Stimulated activated naive CD8-positive, alpha-beta T cell treated with anti-CD3 and anti-CD28 coated beads, Interleukin-15, amount 100 ng/mL, for 72 hours (primary cell): ENCODE measurements around the gene DGUOK.

ENCODE experiments used
- ATAC-seq: fragments of 150-1000 bp; cut with Tn5 transposase; 2 replicates; pipeline ENCODE4 v1.10.0; 2021; ENCODE audit warnings: mild to moderate bottlenecking, moderate library complexity
- DNase-seq, 2 donors: peaks; one replicate each; pipeline ENCODE4 v3.0.0; 2021 to 2022
- H3K27ac Mint-ChIP-seq, 2 donors: one replicate each; pipeline ENCODE4 v1.8.0; 2022; ENCODE audit warnings: mild to moderate bottlenecking in 2 of 2, mixed read lengths in 2 of 2, moderate library complexity in 2 of 2
- H3K27me3 Mint-ChIP-seq: one replicate; pipeline ENCODE4 v1.8.0; 2022; ENCODE audit warnings: mixed read lengths
- H3K4me1 Mint-ChIP-seq: one replicate; pipeline ENCODE4 v1.8.0; 2022; ENCODE audit warnings: mild to moderate bottlenecking, mixed read lengths
- H3K4me3 Mint-ChIP-seq, 2 donors: one replicate each; pipeline ENCODE4 v1.8.0; 2022; ENCODE audit warnings: mild to moderate bottlenecking in 2 of 2, mixed read lengths in 2 of 2, moderate library complexity in 1 of 2
- H3K9me3 Mint-ChIP-seq, 2 donors: one replicate each; pipeline ENCODE4 v1.8.0; 2022; ENCODE audit warnings: mixed read lengths in 2 of 2

Gene DGUOK

DNA sequence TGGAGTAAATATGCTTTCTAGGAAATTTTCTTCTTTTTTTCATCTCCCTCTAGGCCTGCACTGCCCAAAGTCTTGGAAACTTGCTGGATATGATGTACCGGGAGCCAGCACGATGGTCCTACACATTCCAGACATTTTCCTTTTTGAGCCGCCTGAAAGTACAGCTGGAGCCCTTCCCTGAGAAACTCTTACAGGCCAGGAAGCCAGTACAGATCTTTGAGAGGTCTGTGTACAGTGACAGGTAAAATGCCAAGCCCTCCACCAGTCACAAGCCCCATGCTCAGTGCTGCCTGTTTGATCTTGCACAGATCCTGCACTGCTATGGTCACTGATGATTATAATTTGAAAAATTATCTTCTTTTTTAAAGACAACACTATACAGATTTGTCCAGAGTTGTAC is 20.0 kb downstream of the DGUOK start:
- Mint-ChIP-seq H3K9me3 (no peaks in the 10 kb centered on the region), H3K4me3 (no peak overlapping the region), H3K27ac (no peak overlapping the region), H3K4me1 (peaks cover 93% of the 10 kb centered on the region), H3K27me3 (no peaks in the 10 kb centered on the region)
- ATAC-seq: no peak
- DNase-seq: no peak

DNA sequence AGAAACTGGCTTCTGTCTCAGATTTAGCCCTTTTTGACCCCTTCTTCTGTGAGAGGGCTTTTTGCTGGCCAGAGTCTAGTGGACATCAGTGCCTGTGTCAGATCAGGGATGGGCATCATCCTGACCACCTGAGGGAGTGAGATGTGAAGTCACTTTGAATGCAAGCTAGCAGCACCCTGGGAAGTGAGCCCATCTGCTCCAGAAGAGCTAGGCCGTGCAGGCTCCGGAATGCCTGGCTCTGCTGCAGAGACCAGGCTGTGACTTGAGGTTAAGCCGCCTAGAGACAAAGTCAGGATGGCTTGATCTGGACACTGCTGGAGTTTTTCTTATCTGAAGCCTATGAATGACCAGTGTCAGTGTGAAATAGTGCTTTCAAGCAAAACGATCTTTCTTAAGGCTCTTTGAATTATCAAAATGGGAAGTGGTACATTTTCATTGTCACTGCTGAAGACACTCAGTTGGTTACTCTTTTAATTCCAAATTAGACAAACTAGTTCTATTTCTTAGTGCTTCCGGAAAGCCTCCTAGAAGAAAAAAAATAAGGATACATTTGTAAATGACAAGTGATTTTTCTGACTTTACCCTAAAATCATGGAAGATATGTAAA is 20.8 kb downstream of the DGUOK start:
- no peak for ATAC-seq
- DNase-seq: no peak
- H3K4me1 Mint-ChIP-seq: peaks cover 93% of the 10 kb centered on the region

DNA sequence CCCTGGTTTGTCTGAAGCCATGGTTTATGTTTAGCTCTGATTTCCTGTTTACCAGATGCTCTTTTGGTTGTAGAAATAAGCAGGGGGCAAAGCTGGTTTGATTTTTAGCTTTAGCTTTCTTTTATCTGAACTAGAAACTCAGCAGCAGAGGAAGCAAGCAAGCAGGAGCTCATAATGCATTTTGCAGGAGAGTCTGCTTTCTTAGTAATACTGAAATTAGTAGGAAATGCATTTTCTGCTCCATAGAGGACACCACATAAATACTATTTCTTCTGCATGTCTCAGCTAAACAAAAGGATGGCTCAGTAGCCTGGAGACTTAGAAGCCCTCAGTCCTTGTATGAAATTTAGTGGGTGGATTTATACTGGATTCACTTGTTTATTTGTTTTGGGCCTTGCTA is 23.1 kb downstream of the DGUOK start:
- DNase-seq (no peak), ATAC-seq (no peak)
- Mint-ChIP-seq H3K4me3 (no peak overlapping the region), H3K4me1 (peaks cover 77% of the 10 kb centered on the region), H3K27me3 (no peaks in the 10 kb centered on the region), H3K27ac (no peak overlapping the region), H3K9me3 (no peaks in the 10 kb centered on the region)

More for the DNA sequence above, 20.8 kb downstream of the DGUOK start:
- Mint-ChIP-seq H3K4me3 (no peak overlapping the region), H3K27me3 (no peaks in the 10 kb centered on the region), H3K9me3 (no peaks in the 10 kb centered on the region), H3K27ac (no peak overlapping the region)

DNA sequence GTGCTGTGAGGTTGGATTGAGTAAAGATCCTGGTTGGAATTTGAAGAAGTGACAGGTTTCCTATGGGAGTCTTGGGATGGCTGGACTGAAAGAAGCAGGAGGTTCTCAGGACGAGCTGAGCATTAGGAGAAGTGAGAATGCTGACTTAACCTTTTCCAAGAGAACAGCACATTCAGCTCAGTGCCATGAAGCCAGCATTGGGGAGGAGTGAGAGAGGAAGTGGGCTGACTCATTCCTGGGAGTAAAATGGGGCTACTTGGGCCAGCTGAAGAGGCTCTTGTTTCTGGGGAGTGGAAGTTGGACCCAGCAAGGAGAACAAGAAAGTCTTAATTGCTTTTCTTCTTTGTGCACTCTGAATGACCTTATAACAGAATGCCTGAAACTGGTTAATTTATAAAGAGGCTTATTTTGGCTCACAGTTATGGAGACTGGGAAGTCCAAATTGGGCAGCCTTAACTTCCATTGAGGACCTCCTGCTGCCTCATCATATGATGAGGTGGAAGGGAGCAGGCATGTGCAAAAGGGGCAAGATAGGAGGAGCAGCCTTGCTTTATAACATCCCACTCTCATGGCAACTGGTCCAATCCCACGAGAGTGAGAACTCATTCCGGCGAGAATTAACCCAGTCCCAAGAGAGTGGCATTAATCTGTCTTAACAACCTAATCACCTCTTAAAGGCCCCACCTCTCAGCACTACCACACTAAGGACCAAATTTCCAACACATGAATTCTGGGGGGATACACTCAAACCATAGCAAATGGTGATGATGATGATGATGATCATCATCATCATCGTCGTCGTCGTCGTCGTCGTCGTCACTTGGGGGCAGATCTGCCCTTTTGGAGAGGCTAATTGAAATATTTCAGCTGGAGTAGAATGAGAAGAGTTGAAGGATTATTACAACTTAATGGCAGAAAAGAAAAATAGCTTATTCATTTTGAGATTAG is 26.1 kb downstream of the DGUOK start:
- no peak for ATAC-seq
- DNase-seq: no peak
- H3K27me3 Mint-ChIP-seq: no peaks in the 10 kb centered on the region
- H3K9me3 Mint-ChIP-seq: no peaks in the 10 kb centered on the region
- peak overlapping the region in 1 of 2 donors; percentile 8 for H3K27ac Mint-ChIP-seq
- no peak overlapping the region for H3K4me3 Mint-ChIP-seq
- H3K4me1 Mint-ChIP-seq: peaks cover 61% of the 10 kb centered on the region

DNA sequence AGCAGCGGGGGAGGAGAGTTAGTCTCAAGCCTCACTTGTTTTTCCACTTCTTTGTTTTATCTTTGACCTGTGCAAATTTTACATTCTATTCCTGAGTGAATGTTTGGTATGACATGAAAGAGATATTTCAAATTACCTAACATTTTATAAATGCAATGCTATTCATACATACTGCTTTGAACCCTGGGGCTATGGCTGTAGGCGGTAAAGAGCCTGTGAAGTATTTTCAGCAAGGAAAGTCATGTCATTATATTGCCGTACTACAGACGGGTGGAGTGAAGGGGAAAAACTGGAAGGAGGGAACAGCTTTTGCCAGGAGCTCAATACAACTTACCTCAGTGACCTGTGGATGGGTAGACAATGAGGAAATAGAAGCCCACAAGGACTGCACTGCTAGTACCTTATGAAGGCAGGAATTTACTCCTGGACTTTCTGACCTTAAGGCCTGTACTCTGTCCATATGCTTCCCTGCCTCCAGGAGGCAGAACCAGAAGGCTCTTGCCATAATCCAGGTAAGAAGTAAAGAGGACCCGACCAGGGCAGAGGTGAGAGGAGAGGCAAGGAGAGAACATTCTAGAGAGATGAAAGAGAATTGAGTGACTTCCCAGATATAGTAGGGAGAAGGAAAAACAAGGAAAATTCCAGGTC is 29.7 kb downstream of the DGUOK start:
- Mint-ChIP-seq H3K27ac (no peak overlapping the region), H3K4me3 (no peak overlapping the region), H3K27me3 (no peaks in the 10 kb centered on the region), H3K4me1 (peaks cover 40% of the 10 kb centered on the region), H3K9me3 (no peaks in the 10 kb centered on the region)
- ATAC-seq (no peak), DNase-seq (no peak)

DNA sequence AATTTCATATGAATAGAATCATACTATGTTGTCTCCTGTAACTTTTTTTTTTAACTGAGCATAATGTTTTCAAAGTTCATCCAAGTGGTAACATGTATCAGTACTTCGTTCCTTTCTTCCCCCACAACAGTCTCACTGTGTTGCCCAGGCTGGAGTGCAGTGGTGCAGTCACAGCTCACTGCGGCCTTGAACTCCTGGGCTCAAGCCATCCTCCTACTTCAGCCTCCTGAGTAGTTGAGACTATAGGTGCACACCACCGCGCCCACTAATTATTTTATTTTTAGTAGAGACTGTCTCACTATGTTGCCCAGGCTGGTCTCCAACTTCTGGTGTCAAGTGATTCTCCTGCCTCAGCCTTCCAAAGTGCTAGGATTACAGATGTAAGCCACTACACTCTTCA is 34.6 kb downstream of the DGUOK start:
- no peak for DNase-seq

DNA sequence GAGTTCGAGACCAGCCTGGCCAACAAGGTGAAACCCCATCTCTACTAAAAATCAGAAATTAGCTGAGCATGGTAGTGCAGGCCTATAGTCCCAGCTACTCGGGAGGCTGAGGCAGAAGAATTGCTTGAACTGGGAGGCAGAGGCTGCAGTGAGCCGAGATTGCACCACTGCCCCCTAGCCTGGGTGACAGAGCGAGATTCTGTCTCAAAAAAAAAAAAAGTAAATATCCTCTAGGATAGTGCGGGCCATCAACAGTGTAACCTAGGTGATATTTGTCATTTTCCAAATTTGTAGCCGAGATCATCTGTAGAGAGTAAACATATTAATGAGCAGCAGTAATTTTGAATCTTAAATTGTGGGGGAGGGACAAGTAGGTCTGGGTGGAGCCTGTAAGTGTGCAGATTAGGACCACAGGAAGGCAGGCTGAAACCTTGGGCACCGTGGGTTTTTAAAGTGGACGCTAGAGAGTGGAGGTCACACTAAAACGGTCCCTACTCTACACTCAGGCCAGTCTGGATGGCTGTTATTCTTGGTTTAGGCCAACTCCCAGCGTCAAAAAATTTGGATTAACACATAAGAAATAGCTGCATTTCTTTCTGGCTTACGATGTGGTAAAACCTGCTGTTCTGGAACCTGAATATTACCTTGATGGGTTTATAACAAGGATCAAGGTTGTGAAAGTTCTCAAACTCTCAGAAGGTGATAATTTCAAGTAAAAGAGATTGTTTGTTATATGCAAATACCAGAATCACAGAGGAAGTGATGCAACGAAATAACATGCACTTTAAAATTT is 35.3 kb downstream of the DGUOK start:
- Mint-ChIP-seq H3K9me3 (peaks cover 5 to 11% of the 10 kb centered on the region in 2 donors), H3K27me3 (no peaks in the 10 kb centered on the region), H3K4me3 (no peak overlapping the region), H3K4me1 (peaks cover 44% of the 10 kb centered on the region), H3K27ac (no peak overlapping the region)
- no peak for DNase-seq
- no peak for ATAC-seq

More for the DNA sequence above, 34.6 kb downstream of the DGUOK start:
- Mint-ChIP-seq H3K27ac (peak overlapping the region in 1 of 2 donors; percentile 70), H3K9me3 (peaks cover 5 to 11% of the 10 kb centered on the region in 2 donors), H3K4me3 (no peak overlapping the region), H3K4me1 (peaks cover 52% of the 10 kb centered on the region), H3K27me3 (no peaks in the 10 kb centered on the region)
- no peak for ATAC-seq

DNA sequence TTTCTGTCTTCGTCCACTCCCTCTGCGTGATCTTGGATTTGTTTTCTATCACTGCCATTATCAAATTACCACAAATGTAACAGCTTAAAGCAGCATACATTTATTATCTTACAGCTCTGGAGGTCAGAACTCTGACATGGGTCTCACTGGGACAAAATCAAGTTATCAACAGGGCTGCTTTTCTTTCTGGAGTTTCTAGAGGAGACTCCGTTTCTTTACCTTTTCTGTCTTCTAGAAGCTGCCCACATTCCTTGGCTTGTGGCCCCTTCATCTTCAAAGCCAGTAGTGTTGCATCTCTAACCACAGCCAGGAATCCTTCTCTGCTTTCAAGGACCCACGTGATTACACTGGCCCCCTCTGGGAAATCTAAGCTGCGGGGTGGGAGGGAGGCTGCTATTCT is 36.1 kb downstream of the DGUOK start:
- no peak overlapping the region for H3K27ac Mint-ChIP-seq
- ATAC-seq (no peak), DNase-seq (no peak)
- H3K4me3 Mint-ChIP-seq: no peak overlapping the region
- H3K9me3 Mint-ChIP-seq: peaks cover 5 to 11% of the 10 kb centered on the region in 2 donors
- H3K27me3 Mint-ChIP-seq: no peaks in the 10 kb centered on the region
- H3K4me1 Mint-ChIP-seq: peaks cover 45% of the 10 kb centered on the region

DNA sequence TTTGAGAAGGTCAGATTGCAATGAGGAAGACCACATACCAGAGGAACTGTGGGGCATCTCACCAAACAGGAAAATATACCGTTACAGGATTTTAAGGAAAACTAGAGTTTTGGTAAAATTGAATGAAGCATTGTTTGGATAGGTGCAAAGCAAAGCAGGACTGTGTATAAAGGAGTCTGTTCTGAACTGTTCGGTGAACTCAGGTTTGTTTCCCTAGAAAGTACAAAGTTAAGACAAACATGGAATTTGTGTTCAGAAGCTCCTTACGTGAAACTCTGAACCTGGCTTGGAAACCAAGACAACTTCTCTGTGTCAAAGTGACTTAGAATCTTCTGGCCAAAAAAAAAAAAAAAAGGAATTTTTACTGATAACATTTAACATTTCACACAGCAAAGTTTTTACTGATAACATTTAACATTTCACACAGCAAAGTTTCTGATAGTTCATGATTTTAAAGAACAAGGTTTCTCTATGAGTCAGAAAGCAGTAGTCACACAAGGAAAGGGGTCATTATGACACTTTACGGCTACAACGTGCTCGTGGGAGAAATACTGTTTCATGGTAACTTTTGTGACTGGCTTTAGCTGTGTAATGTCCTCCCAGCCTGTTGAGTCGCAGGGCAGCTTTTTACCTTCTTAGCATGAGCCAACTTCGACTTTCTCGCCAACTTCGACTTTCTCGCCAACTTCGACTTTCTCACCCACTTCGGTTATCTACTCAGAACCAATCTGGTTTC is 36.9 kb downstream of the DGUOK start:
- Mint-ChIP-seq H3K4me1 (peaks cover 49% of the 10 kb centered on the region), H3K4me3 (peak overlapping the region; percentile 19 to 30), H3K9me3 (peaks cover 5 to 11% of the 10 kb centered on the region in 2 donors), H3K27me3 (no peaks in the 10 kb centered on the region), H3K27ac (no peak overlapping the region)
- ATAC-seq (peak; percentile 96), DNase-seq (peak in 1 of 2 donors; percentile 45)

DNA sequence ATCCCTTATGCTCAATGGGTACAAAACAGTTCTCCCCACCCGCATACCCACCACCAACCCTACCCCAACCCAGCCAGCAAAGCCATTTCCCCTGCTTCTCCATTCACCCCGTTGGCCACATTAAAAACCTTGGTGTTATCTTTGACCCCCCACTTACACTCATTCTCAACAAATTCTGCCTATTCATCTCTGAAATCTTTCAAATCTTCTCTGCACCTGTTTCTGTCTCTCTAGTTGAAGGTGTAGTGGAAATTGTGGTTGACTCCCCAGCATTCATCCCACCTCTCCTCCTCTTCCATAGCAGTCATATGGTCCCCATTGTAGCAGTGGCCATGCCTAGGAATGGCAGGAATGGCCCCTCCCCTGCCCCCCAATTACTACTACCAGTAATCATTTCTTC is 37.5 kb downstream of the DGUOK start:
- no peak for DNase-seq
- Mint-ChIP-seq H3K4me1 (peaks cover 49% of the 10 kb centered on the region), H3K9me3 (peaks cover 5 to 11% of the 10 kb centered on the region in 2 donors), H3K4me3 (peak overlapping the region; percentile 19 to 30), H3K27me3 (no peaks in the 10 kb centered on the region), H3K27ac (peak overlapping the region in 1 of 2 donors; percentile 3)
- peak; percentile 45 for ATAC-seq

DNA sequence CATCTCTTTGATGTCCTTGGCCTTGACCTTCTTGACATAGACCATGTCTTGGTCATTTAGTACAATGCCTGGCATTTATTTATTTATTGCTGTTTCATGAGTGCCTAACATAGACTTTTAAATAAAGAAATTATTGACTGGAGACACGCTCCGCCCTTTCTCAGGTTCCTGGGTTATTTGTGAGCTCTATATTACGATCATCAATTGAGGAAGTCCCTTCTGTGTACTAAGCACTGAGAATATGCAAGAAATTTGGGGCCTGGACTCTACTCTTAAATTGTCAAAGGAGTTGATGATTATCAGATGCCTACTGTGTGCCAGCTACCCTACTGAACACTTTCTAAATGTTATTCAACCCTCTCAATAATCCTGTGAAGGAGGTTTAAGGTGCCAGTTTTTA is 38.4 kb downstream of the DGUOK start:
- DNase-seq (no peak), ATAC-seq (no peak)
- H3K4me1 Mint-ChIP-seq: peaks cover 57% of the 10 kb centered on the region
- no peaks in the 10 kb centered on the region for H3K27me3 Mint-ChIP-seq
- no peak overlapping the region for H3K27ac Mint-ChIP-seq
- H3K4me3 Mint-ChIP-seq: no peak overlapping the region
- peaks cover 5 to 11% of the 10 kb centered on the region in 2 donors for H3K9me3 Mint-ChIP-seq

DNA sequence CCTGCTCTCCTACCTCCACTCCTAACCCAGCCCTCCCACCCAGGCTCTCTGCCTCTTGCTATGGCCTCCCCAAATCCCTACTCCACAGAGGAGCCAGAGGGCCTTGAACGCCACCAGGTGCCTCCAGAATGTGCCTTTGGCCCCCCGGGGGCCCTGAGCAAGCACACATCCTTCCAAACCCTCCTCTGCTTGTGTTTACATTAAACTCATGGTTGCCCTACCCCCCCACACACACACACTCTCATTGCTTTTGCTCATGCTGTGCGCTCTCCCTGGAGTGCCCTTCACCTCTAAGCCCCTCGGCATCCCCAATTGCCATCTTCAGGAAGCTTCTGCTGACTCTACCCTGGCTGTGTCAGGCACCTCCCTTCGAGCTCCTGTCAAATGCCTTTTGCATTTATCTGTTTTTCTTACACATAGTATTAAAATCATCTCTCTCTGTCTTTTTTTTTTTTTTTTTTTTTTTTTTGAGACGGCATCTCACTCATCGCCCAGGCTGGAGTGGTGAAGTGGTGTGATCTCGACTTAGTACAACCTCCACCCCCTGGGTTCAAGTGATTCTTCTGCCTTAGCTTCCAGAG is 41.8 kb downstream of the DGUOK start:
- no peaks in the 10 kb centered on the region for H3K27me3 Mint-ChIP-seq
- H3K4me3 Mint-ChIP-seq: no peak overlapping the region
- H3K4me1 Mint-ChIP-seq: peaks cover 80% of the 10 kb centered on the region
- ATAC-seq: no peak
- no peak for DNase-seq
- H3K9me3 Mint-ChIP-seq: no peaks in the 10 kb centered on the region
- no peak overlapping the region for H3K27ac Mint-ChIP-seq

DNA sequence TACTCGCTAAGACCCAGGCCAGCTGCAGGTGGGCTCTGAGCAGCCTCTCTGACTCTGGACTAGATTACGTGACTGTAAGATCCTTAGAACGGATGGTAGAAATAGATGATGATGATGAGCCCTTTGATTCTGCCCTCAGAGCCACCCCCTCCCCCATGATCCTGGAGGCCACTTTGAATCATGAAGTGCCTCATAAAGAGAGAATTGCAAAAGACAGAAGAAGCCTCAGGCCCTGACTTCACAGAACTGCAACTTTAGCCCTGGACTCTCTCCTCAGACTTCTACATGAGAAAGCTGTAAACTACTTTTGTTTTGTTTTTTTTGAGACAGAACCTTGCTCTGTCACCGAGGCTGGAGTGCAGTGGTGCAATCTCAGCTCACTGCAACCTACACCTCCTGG is 42.7 kb downstream of the DGUOK start:
- Mint-ChIP-seq H3K27ac (no peak overlapping the region), H3K4me3 (no peak overlapping the region), H3K4me1 (peaks cover 74% of the 10 kb centered on the region), H3K27me3 (no peaks in the 10 kb centered on the region), H3K9me3 (no peaks in the 10 kb centered on the region)
- DNase-seq: no peak
- no peak for ATAC-seq

DNA sequence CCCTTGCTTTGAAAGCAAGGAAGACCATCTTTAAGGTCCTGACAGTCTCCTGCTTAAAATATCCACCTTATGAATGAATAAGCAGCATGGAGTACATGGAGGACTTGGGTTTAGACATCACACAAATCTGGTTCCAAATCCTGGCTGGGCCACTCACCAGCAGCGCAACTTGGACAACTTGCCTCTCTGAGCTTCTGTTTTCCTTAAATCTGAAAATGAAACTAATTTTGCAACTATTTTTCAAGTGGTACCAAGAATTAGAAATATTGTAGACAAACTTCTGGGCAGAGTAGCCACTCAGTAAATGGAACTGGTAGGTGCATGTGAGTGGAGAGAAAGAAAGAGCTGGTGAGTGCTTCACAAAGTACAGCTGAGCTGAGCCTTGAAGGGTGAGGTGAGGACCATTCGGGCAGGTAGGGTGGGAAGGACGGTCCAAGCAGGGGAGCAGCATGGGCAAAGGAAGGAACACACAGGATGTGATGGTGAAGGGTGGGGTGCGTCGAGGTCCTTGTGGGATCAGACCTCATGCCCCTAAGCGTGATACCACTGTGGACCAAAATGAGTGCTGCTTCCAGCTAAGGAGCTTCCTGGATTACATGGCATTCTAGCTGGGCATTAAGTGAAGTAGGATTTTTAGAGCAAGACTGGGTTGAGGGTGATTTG is 43.6 kb downstream of the DGUOK start:
- Mint-ChIP-seq H3K4me1 (peaks cover 65% of the 10 kb centered on the region), H3K27me3 (no peaks in the 10 kb centered on the region), H3K4me3 (peak overlapping the region; percentile 77 to 81), H3K27ac (peak overlapping the region; percentile 92 to 95), H3K9me3 (no peaks in the 10 kb centered on the region)
- ATAC-seq (no peak), DNase-seq (no peak)
